ENCODE data around the gene ADCY1. TPM values are rescaled to one million over a fixed set of nuclear protein-coding genes. Genes with fewer than 3 reads are reported as not detected.

ADCY1 gene
- total RNA-seq, 4 donors from 2014 or later: 2.5 to 9.0 (median 5.6) TPM

DNA sequence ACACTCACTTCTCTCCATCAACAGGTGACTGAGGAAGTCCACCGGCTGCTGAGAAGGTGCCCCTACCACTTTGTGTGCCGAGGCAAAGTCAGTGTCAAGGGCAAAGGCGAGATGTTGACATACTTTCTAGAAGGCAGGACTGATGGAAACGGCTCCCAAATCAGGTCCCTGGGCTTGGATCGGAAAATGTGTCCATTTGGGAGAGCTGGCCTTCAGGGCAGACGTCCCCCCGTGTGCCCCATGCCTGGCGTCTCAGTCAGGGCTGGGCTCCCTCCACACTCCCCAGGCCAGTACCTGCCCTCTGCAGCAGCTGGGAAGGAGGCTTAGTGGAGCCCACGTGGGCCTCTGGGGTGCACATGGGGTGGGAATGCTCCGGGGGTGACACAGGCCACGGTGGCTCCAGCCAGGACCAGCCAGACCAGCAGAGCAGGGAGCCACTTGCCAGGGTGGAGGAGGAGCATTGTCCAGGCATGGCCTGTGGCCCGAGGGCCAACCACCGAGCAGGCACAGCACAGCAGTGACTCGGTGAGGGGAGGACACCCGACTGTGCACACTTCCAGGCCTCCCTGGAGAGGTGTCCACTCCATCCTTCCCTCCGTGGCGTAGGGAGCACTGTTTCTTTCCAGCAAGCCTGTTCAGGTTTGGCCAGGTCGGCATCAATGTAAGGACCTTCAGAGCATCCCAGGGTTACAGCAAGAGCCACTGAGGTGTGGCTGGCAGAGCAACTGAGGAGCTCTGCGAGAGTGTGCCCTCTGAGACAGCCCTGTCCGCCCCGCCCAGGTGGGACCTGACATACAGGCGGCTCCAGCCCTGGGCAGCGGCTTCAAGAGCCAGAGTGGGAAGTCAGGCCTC is 139.7 kb downstream of the ADCY1 start:
- no peak overlapping the region for H3K4me3 ChIP-seq
- 86 to 92% methylated on average over 17 to 21 of the region's 23 CpGs for WGBS, 2 donors
- peak in 1 of 2 donors; percentile 3 for DNase-seq (ENCODE audit: low spot score in 2 of 2)
- TF ChIP-seq, protein P1, sequence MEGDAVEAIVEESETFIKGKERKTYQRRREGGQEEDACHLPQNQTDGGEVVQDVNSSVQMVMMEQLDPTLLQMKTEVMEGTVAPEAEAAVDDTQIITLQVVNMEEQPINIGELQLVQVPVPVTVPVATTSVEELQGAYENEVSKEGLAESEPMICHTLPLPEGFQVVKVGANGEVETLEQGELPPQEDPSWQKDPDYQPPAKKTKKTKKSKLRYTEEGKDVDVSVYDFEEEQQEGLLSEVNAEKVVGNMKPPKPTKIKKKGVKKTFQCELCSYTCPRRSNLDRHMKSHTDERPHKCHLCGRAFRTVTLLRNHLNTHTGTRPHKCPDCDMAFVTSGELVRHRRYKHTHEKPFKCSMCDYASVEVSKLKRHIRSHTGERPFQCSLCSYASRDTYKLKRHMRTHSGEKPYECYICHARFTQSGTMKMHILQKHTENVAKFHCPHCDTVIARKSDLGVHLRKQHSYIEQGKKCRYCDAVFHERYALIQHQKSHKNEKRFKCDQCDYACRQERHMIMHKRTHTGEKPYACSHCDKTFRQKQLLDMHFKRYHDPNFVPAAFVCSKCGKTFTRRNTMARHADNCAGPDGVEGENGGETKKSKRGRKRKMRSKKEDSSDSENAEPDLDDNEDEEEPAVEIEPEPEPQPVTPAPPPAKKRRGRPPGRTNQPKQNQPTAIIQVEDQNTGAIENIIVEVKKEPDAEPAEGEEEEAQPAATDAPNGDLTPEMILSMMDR (IDR thresholded peaks at IDR 0.05): no peak
- TF ChIP-seq EP300 (IDR thresholded peaks at IDR 0.05): no peak
- TF ChIP-seq POLR2A (IDR thresholded peaks at IDR 0.05): no peak
- no peaks in the 10 kb centered on the region for H3K27me3 ChIP-seq
- H3K27ac ChIP-seq: no peak overlapping the region
- H3K4me1 ChIP-seq: peaks cover 0 to 8% (median 0%) of the 10 kb centered on the region in 4 donors
- peaks cover 0 to 18% (median 0%) of the 10 kb centered on the region in 3 donors for H3K36me3 ChIP-seq
- H3K9me3 ChIP-seq: no peaks in the 10 kb centered on the region

DNA sequence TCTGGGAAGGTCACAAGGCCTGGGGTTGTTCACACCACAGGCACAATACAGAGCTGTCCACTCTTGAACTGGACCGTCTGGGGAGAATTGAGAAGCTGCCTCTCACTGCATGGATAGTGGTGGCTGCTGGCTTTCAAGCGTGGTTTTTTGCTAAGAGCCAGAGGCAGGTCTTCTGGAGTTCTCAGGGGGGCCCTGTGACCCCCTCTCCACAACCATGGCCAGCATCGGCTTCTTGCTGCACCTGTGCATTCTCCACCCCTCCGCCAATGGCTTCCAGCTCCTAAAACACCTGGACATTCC is 140.3 kb downstream of the ADCY1 start:
- H3K36me3 ChIP-seq: peaks cover 0 to 18% (median 0%) of the 10 kb centered on the region in 3 donors
- H3K4me3 ChIP-seq: no peak overlapping the region
- WGBS, 2 donors: 79 to 87% methylated on average over 3 of the region's 4 CpGs
- no peak for DNase-seq (ENCODE audit: low spot score in 2 of 2)
- TF ChIP-seq, protein P1 (IDR thresholded peaks at IDR 0.05): no peak
- TF ChIP-seq POLR2A (IDR thresholded peaks at IDR 0.05) (no peak), EP300 (IDR thresholded peaks at IDR 0.05) (no peak)
- peaks cover 0 to 8% (median 0%) of the 10 kb centered on the region in 4 donors for H3K4me1 ChIP-seq
- H3K27ac ChIP-seq: no peak overlapping the region
- no peaks in the 10 kb centered on the region for H3K27me3 ChIP-seq
- no peaks in the 10 kb centered on the region for H3K9me3 ChIP-seq

DNA sequence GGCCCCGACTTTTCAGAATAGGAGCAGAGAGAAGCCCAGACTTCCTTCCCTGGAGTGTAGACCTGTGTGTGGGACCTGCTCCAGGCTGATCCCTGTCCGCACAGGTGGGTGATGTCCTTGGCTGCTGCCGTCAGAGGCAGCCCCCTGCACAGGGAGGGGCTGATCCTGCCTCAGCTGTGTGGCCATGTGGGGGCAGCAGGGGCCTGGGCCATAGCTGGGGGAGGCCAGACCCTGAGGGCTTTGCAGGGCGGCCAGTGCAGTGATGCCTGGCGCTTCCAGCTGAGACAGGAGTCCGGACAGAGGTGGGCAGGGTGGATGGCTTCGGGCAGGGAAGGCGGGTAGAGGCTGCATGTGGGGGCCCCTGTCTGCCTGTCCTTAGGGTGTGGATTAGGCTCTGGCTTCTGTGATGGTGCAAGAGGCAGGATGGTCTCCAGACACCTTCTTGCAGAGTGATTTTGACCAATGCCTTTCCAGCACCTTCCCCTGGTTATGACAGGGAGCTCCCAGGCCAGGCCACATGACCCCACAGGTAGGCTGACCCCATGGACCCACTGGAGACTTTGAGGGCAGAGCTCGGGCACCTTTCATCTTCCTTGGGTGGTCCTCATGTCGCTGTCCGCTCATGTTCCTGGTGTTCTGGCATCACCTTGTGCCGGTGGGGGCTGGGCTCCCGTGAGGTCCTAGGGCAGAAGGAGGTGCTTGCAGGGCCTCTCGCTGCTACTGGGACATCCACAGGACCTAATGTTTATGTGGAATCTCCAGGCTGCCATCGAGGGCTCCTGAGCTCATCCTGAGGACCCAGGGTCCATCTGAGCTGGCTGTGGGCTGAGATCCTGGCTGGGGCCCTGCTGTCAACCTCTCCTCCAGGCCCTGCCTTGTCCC is 141.5 kb downstream of the ADCY1 start:
- Histone ChIP-seq H3K9me3 (no peaks in the 10 kb centered on the region), H3K4me1 (peaks cover 0 to 8% (median 0%) of the 10 kb centered on the region in 4 donors), H3K36me3 (peaks cover 0 to 10% (median 0%) of the 10 kb centered on the region in 3 donors), H3K27me3 (no peaks in the 10 kb centered on the region), H3K27ac (no peak overlapping the region), H3K4me3 (no peak overlapping the region)
- 87 to 91% methylated on average over 15 of the region's 15 CpGs for WGBS, 2 donors
- TF ChIP-seq, protein P1 (IDR thresholded peaks at IDR 0.05): no peak
- no peak for TF ChIP-seq EP300 (IDR thresholded peaks at IDR 0.05)
- TF ChIP-seq POLR2A (IDR thresholded peaks at IDR 0.05): no peak
- peak in 1 of 2 donors; percentile 2 for DNase-seq (ENCODE audit: low spot score in 2 of 2)

DNA sequence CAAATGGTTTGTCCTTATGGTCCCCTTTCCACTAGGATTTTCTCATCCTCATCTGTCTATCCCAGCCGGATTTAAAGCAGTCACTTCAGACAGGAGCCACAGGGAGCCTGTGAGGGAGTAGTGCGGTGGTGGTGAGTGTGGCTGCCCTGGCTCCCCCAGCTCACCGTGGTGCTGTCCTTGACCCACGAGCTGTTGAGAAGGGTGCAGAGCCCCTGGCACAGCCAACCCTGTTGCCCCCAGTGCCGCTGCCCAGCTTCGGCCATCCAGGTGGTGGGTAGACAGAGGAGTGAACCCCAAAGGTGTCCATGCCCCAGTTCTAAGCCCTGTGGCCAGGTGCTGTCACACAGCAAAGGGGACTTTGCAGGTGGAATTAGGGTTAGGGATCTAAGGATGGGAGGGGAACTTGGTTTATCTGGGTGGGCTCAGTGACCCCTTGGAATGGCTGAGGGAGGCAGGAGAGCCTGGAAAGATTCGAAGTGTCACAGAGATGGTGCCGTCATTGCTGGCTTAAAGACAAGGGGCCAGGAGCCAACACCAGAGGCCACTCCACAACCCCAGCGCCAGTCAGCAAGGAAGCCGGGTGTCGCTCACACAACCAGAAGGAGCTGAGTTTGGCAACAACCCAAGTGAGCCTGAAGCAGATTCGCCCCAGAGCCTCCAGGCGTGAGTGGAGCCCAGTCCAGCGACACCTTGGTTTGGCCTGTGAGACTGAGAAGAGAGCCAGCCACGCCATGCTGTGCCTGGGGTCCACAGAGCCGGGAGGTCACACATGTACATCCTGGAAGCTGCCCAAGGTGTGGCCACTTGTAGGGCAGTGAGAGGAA is 142.4 kb downstream of the ADCY1 start:
- Histone ChIP-seq H3K4me1 (peaks cover 0 to 8% (median 0%) of the 10 kb centered on the region in 4 donors), H3K27ac (no peak overlapping the region), H3K4me3 (no peak overlapping the region), H3K36me3 (peaks cover 0 to 9% (median 0%) of the 10 kb centered on the region in 3 donors), H3K9me3 (no peaks in the 10 kb centered on the region), H3K27me3 (no peaks in the 10 kb centered on the region)
- TF ChIP-seq POLR2A (IDR thresholded peaks at IDR 0.05) (no peak), EP300 (IDR thresholded peaks at IDR 0.05) (no peak)
- TF ChIP-seq, protein P1 (IDR thresholded peaks at IDR 0.05): no peak
- 90 to 94% methylated on average over 14 to 16 of the region's 16 CpGs for WGBS, 2 donors
- peak in 1 of 2 donors; percentile 7 for DNase-seq (ENCODE audit: low spot score in 2 of 2)
